GM18951 (cell line): Measurements from ENCODE around the gene TEX14.
"Not testable (repeated sequence)": the region's sequence is repeated elsewhere in the genome, so short reads cannot be mapped to it uniquely, and the experiment has no call there.

ENCODE experiments used
- POLR2A ChIP-seq: IDR thresholded peaks from 4 replicates; pipeline ENCODE4 v1.6.1; 2011; ENCODE audit warnings: mild to moderate bottlenecking; ENCODE audit not compliant: insufficient read length, insufficient read depth; ENCODE audit errors: extremely low read depth
- in situ Hi-C: fragments of 300-500 bp; cut with MboI; formaldehyde crosslinking; loops from one replicate; pipeline ENCODE4 v1.12.0; 2022; ENCODE audit warnings: low sequenced_read_pairs, mixed read lengths, inconsistent platforms; ENCODE audit not compliant: unreplicated experiment

The TEX14 gene

GRCh38 chr17:58564971-58565370, 126.9 kb downstream of the TEX14 start:
- in situ Hi-C loops = no loop called here
- TF ChIP-seq POLR2A = no peak

DNA sequence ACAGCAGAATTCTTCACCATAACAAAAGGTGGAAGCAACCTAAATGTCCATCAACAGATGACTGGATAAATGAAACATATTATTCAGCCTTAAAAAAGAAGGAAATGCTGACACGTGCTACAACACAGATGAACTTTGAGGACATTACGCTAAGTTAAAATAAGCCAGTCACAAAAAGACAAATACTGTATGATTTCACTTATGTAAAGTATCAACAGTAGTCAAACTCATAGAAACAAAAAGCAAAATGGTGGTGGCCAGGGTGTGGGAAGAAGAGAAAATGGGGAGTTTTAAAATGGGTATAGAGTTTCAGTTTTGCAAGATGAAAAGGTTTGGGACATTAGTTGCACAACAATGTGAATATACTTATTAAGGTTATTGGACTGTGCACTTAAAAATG, 127.6 kb downstream of the TEX14 start:
- in situ Hi-C loops = no loop called here

DNA sequence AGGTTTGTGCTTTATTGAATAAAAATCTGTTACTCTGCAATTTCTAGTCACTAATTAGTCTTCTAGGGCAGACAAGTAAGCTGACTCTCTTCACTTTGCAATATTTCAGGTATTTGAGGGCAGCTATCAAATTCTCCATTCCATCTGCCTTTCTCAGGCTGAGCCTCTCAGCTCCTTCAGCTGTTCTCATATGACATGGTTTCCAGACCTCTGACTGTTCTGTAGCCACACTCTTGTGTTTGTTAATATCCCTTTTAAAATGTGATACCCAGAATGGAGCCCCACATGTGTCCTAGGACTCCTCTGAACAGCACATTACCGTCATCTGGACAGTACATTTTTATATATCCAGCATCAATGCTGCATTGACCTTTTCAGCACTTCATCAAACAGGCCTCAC, 131.3 kb downstream of the TEX14 start:
- in situ Hi-C loops = no loop called here
- no peak for TF ChIP-seq POLR2A

More for the DNA sequence above, 127.6 kb downstream of the TEX14 start:
- TF ChIP-seq POLR2A = no peak

GRCh38 chr17:58557981-58558380, 133.9 kb downstream of the TEX14 start:
- in situ Hi-C loops = no loop called here
- TF ChIP-seq POLR2A = no peak

DNA sequence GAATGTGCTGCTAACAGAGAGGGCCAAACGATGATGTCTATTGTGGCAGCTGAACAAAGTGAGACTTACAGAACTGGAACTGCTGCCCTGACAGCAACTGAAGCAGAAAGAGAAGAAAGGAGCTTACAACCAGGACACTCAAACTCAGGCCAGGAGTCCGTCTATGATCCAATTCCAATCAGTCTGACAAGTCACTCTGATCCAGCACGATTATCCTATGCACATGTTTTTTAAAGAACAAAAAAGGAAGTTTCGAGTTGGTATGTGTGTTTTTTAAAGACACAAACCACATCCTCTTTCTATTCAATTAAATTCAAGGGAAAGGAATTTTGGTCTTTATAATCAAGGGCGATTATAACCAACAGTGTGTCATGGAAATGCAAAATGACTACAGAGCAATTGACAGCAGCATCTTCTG, 135.0 kb downstream of the TEX14 start:
- in situ Hi-C loops = no loop called here
- no peak for TF ChIP-seq POLR2A

GRCh38 chr17:58555109-58555508, 136.7 kb downstream of the TEX14 start:
- in situ Hi-C loops = not testable (repeated sequence)

- no peak for TF ChIP-seq POLR2A
- in situ Hi-C loops = no loop called here
Measured at GRCh38 chr17:58541249-58541648, 150.6 kb downstream of the TEX14 start.

- in situ Hi-C loops = no loop called here
- no peak for TF ChIP-seq POLR2A
Measured at GRCh38 chr17:58539698-58540097, 152.1 kb downstream of the TEX14 start.

GRCh38 chr17:58538811-58539409, 152.9 kb downstream of the TEX14 start:
- in situ Hi-C loops = no loop called here
- no peak for TF ChIP-seq POLR2A

DNA sequence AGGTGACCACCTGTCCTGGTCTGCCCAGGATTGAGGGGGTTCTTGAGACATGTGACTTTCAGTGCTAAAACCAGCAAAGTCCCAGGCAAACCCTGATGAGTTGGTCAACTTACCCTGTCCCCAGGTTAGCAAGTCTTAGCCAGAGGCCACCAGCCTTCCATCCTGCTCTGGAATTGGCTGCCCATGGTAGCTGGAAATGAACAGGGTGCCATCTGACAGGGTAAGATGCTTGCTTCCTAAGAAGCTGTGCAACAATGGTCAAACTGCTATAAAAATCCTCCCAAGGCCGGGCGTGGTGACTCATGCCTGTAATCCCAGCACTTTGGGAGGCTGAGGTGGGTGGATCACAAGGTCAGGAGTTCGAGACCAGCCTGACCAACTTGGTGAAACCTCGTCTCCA, 154.6 kb downstream of the TEX14 start:
- no peak for TF ChIP-seq POLR2A
- in situ Hi-C loops = no loop called here

DNA sequence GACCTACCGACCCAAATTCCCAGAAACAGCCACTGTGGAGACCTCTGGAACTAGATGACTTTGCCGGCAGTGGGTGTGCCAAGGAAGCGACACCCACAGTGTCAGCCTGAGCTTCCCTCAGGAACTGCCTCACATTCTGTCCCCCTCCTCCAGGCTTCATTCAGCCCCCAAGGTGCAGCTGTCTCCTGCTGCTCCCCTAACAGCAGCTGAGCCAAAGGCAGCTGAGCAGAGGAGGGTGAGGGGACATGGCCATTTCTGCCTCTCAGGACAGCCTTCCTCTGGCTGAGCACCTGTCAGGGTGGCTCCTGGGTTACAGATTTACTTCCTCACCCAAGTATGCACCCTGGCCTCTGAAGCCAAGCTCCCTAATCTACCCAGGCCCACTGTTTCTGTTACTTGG, 155.3 kb downstream of the TEX14 start:
- in situ Hi-C loops = no loop called here
- TF ChIP-seq POLR2A = no peak

DNA sequence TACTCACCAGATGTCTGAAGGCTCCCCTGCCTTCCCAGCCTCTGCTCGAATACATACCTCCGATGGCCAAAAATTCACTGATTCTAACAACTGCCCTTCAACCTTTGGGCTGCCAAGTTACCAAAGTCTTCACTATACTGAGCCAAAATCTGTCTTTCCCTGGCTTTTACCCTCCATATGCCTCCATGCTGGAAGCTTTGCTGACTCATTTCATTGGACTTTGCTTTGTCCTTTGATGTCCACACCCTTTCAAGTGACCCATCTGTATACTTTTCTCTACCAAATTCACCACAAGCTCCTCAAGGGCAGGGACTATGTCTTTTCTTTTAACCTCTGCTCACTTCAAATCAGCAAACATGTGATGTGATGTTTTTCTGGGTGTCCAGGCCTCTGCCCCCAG, 156.4 kb downstream of the TEX14 start:
- TF ChIP-seq POLR2A = no peak
- in situ Hi-C loops = no loop called here

DNA sequence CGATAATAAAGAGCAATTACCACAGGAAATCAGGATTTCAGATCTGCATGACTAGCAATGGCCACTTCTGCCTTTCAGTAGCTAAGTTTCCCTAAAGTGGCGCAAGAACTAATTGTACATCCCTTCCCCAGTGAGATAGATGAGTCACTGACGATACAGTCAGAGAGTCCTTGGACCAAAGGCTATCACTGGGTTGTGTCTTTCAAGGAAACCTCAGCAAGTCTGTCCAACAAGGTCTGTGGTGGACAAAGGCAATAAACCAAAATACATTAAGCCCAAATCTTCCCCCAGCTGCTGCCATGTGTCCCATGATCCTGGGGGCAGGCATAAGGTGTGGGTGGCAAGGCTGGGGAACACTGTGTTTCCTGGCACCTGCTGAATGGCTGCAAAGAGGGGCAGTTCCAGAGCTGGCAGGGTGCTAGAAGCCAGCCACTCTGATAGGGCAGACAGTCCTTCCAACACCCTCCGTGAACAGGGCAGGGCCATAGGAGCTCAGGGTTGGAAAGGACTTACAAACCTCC, 156.9 kb downstream of the TEX14 start:
- no peak for TF ChIP-seq POLR2A
- in situ Hi-C loops = no loop called here

DNA sequence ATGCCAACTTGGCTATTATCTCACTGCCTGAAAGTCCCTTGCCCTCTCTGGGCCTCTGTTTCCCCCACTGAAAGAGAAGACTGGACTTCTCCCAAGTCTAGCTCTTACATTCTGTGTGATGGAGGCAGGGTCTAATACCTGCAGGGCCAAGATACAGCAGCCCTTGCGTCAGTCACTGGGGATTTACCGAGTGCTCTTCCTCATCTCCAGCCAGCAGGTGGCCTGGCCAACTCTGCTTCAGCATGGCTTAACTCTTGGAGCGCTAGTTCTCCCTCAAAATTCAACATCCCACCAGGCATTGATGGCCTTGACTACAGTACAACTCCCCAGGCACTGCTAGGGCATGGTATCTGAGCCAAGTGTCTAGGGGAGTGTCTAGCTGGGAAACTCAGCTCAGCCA, 157.5 kb downstream of the TEX14 start:
- TF ChIP-seq POLR2A = no peak
- in situ Hi-C loops = no loop called here
